Superior temporal gyrus (tissue), 1 donor: Measurements from ENCODE around the gene PAOX.

Source experiments
- DNase-seq: peaks from one replicate; pipeline ENCODE4 v3.0.0-alpha.2; 2016; ENCODE audit errors: extremely low spot score

Gene PAOX

GRCh38 chr10:133379152-133379800 lies at the start of gene PAOX:
Gene PAOX, plus strand, starts transcription at chr10:133379262. Its CDS starts 55 bp downstream, at chr10:133379317.
- peak; percentile 47 for DNase-seq

GRCh38 chr10:133329491-133330202 lies 49.4 kb upstream of the PAOX start:
- DNase-seq, result peak; percentile 96

GRCh38 chr10:133332936-133333699 lies 45.9 kb upstream of the PAOX start:
- no peak for DNase-seq

GRCh38 chr10:133334503-133335245 lies 44.4 kb upstream of the PAOX start:
- no peak for DNase-seq

- peak; percentile 47 for DNase-seq
Measured at GRCh38 chr10:133335246-133336117, 43.6 kb upstream of the PAOX start.

- DNase-seq, result no peak
Measured at GRCh38 chr10:133336118-133336576, 42.9 kb upstream of the PAOX start.

GRCh38 chr10:133336577-133337369 lies 42.3 kb upstream of the PAOX start, which contains the start of gene CALY:
Gene CALY, minus strand, starts transcription at chr10:133336896. Its CDS starts 7,907 bp downstream, at chr10:133328989.
- DNase-seq, result no peak

GRCh38 chr10:133337370-133337725 lies 41.7 kb upstream of the PAOX start:
- DNase-seq, result no peak

GRCh38 chr10:133338080-133339071 lies 40.7 kb upstream of the PAOX start:
- DNase-seq, result no peak

- no peak for DNase-seq
Measured at GRCh38 chr10:133339708-133340380, 39.2 kb upstream of the PAOX start.

- no peak for DNase-seq
Measured at GRCh38 chr10:133341983-133342382, 37.1 kb upstream of the PAOX start.

GRCh38 chr10:133342942-133343341 lies 36.1 kb upstream of the PAOX start:
- DNase-seq, result no peak

- DNase-seq, result no peak
Measured at GRCh38 chr10:133343558-133343957, 35.5 kb upstream of the PAOX start.

- DNase-seq, result no peak
Measured at GRCh38 chr10:133344236-133344635, 34.8 kb upstream of the PAOX start.

GRCh38 chr10:133346413-133346812 lies 32.6 kb upstream of the PAOX start:
- no peak for DNase-seq

GRCh38 chr10:133347710-133348517 lies 31.1 kb upstream of the PAOX start:
- no peak for DNase-seq

- no peak for DNase-seq
Measured at GRCh38 chr10:133349160-133349568, 29.9 kb upstream of the PAOX start.
